ENCODE data around the gene ZBTB6. TPM values are rescaled to one million over a fixed set of nuclear protein-coding genes. Genes with fewer than 3 reads are reported as not detected.
A peak's percentile ranks its signal among the peaks of the same experiment; 100 is the strongest.

Gene ZBTB6
- total and polyA plus RNA-seq, 9 of the 15 experiments (the other 6 are each of a cell fraction or from before 2014, with no cell fraction given) = 1.4 to 7.2 (median 5.3) TPM

DNA sequence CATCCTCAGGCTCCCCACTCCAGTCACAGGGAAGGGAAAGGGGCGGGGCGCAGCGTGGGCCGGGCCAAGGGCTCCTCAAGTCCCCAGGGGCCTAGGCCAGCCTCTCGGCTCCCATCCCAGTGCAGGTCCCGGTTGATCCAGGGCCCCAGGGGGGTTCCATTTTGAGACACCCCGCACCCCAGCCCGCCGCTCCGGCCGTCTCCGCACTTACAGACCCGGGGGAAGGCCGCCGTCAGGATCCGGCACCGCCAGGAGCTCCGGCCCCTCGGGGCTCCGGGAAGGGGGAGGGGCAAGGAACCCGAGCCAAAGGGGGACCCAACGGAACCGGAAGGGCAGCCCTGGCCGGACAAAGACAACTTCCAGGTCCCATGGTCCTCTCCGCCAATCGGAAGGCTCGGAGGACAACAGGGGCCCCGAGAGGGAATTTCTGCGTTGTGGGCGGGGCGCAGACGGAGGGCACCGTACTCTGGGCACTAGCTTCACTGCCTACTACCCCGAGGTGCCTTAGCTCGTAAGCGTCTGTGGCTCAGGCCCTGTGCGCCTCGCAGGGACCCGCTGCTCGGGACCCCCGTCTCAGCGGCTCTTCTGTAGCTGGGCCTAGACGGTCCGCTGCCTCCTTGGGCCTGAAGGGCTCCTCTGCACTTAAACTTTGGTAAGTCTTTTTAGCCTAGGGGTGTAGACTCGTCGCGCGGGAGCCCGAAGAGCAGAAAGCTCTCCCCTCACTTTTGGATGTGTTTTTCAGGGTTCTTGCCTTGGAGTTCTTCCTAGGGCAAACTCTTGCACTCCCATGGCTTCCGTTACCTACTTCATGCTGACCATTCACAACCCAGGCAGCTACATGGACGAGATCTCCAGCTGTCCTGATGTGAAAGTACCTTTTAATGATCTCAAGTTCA is 18.4 kb upstream of the ZBTB6 start, which contains the start of gene ZBTB26 (continued):
- TF ChIP-seq ATF7 (IDR thresholded peaks at IDR 0.05) (peak; percentile 67; the same call in 1 of the 2 replicates), FOXK2 (conservative IDR thresholded peaks at IDR 0.05 in 1 of 2, IDR thresholded peaks at IDR 0.05 in 1 of 2; ENCODE audit: low read depth in 2 of 2) (peak; percentile 80 to 81), GATAD2A (IDR thresholded peaks at IDR 0.05) (no peak), NFE2 (IDR thresholded peaks at IDR 0.05; ENCODE audit: low read depth) (no peak), ZNF699 (CRISPR knock-in tag; IDR thresholded peaks at IDR 0.05; ENCODE audit: insufficient replicate concordance) (no peak), GTF2F1 (IDR thresholded peaks at IDR 0.05; ENCODE audit: low read depth, low read length) (no peak), ZNF143 (CRISPR knock-in tag; IDR thresholded peaks at IDR 0.05) (no peak), HMG20A (CRISPR knock-in tag; conservative IDR thresholded peaks at IDR 0.05) (no peak), ZNF212 (CRISPR knock-in tag; IDR thresholded peaks at IDR 0.05) (no peak), PHF20 (IDR thresholded peaks at IDR 0.05; ENCODE audit: partially characterized antibody) (peak; percentile 89), HLTF (IDR thresholded peaks at IDR 0.05) (no peak), NR4A1 (CRISPR knock-in tag; IDR thresholded peaks at IDR 0.05) (no peak), NR4A1 (tag; IDR thresholded peaks at IDR 0.05) (no peak), ZKSCAN1 (IDR thresholded peaks at IDR 0.05; ENCODE audit: low read depth, low read length) (0 out of 2 replicates have a peak, but pooled peaks have one; percentile 6), KLF6 (CRISPR knock-in tag; IDR thresholded peaks at IDR 0.05; ENCODE audit: borderline replicate concordance) (no peak), SRF (CRISPR knock-in tag; IDR thresholded peaks at IDR 0.05) (peak in 1 of 2 experiments; percentile 61; a peak in 1 of 4 replicates), CHD2 (IDR thresholded peaks at IDR 0.05; ENCODE audit: low read depth, low read length) (peak; percentile 58), ZNF584 (CRISPR knock-in tag; IDR thresholded peaks at IDR 0.05; ENCODE audit: low read depth) (no peak)
- TF ChIP-seq, protein P1, sequence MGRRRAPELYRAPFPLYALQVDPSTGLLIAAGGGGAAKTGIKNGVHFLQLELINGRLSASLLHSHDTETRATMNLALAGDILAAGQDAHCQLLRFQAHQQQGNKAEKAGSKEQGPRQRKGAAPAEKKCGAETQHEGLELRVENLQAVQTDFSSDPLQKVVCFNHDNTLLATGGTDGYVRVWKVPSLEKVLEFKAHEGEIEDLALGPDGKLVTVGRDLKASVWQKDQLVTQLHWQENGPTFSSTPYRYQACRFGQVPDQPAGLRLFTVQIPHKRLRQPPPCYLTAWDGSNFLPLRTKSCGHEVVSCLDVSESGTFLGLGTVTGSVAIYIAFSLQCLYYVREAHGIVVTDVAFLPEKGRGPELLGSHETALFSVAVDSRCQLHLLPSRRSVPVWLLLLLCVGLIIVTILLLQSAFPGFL (CRISPR knock-in tag; IDR thresholded peaks at IDR 0.05) = no peak
- TF ChIP-seq, protein P2, sequence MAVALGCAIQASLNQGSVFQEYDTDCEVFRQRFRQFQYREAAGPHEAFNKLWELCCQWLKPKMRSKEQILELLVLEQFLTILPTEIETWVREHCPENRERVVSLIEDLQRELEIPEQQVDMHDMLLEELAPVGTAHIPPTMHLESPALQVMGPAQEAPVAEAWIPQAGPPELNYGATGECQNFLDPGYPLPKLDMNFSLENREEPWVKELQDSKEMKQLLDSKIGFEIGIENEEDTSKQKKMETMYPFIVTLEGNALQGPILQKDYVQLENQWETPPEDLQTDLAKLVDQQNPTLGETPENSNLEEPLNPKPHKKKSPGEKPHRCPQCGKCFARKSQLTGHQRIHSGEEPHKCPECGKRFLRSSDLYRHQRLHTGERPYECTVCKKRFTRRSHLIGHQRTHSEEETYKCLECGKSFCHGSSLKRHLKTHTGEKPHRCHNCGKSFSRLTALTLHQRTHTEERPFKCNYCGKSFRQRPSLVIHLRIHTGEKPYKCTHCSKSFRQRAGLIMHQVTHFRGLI (CRISPR knock-in tag; IDR thresholded peaks at IDR 0.05) = no peak
- TF ChIP-seq, protein P3, sequence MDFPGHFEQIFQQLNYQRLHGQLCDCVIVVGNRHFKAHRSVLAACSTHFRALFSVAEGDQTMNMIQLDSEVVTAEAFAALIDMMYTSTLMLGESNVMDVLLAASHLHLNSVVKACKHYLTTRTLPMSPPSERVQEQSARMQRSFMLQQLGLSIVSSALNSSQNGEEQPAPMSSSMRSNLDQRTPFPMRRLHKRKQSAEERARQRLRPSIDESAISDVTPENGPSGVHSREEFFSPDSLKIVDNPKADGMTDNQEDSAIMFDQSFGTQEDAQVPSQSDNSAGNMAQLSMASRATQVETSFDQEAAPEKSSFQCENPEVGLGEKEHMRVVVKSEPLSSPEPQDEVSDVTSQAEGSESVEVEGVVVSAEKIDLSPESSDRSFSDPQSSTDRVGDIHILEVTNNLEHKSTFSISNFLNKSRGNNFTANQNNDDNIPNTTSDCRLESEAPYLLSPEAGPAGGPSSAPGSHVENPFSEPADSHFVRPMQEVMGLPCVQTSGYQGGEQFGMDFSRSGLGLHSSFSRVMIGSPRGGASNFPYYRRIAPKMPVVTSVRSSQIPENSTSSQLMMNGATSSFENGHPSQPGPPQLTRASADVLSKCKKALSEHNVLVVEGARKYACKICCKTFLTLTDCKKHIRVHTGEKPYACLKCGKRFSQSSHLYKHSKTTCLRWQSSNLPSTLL (IDR thresholded peaks at IDR 0.05) = no peak
- TF ChIP-seq, protein P4, sequence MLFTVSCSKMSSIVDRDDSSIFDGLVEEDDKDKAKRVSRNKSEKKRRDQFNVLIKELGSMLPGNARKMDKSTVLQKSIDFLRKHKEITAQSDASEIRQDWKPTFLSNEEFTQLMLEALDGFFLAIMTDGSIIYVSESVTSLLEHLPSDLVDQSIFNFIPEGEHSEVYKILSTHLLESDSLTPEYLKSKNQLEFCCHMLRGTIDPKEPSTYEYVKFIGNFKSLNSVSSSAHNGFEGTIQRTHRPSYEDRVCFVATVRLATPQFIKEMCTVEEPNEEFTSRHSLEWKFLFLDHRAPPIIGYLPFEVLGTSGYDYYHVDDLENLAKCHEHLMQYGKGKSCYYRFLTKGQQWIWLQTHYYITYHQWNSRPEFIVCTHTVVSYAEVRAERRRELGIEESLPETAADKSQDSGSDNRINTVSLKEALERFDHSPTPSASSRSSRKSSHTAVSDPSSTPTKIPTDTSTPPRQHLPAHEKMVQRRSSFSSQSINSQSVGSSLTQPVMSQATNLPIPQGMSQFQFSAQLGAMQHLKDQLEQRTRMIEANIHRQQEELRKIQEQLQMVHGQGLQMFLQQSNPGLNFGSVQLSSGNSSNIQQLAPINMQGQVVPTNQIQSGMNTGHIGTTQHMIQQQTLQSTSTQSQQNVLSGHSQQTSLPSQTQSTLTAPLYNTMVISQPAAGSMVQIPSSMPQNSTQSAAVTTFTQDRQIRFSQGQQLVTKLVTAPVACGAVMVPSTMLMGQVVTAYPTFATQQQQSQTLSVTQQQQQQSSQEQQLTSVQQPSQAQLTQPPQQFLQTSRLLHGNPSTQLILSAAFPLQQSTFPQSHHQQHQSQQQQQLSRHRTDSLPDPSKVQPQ (CRISPR knock-in tag; IDR thresholded peaks at IDR 0.05; ENCODE audit: borderline replicate concordance) = no peak
